WTC11 (cell line): Measurements from ENCODE around the gene PPARA. TPM values are rescaled to one million over a fixed set of nuclear protein-coding genes. Genes with fewer than 3 reads are reported as not detected.

Experiments used
- ATAC-seq: fragments of 200-7000 bp; cut with Tn5 transposase; 2 replicates; pipeline ENCODE4 v1.10.0; 2021; ENCODE audit warnings: mild to moderate bottlenecking, moderate library complexity
- CTCF ChIA-PET: fragments of 300-600 bp; sonication (Branson Sonifier 250); formaldehyde crosslinking; loops from one replicate; lab custom pipeline; 2021; ENCODE audit warnings: antibody characterized with exemption; lab: Charles Lee
- POLR2A ChIA-PET: fragments of 350-600 bp; sonication (Branson Sonifier 250); formaldehyde crosslinking; loops from one replicate; lab custom pipeline; 2021; ENCODE audit warnings: antibody characterized with exemption; lab: Charles Lee
- DNase-seq: peaks from one replicate; pipeline ENCODE4 v3.0.0; 2021; ENCODE audit warnings: low spot score
- H3K27ac Mint-ChIP-seq: 2 replicates; pipeline ENCODE4 v1.8.0; 2021; ENCODE audit warnings: mixed read lengths
- H3K27me3 Mint-ChIP-seq: 2 replicates; pipeline ENCODE4 v1.8.0; 2021; ENCODE audit warnings: low read depth, mild to moderate bottlenecking, moderate library complexity, mixed read lengths
- H3K36me3 Mint-ChIP-seq: 2 replicates; pipeline ENCODE4 v1.8.0; 2021; ENCODE audit warnings: mixed read lengths
- H3K4me1 Mint-ChIP-seq: 2 replicates; pipeline ENCODE4 v1.8.0; 2022; ENCODE audit warnings: mixed read lengths
- H3K4me3 Mint-ChIP-seq: 2 replicates; pipeline ENCODE4 v1.8.0; 2021; ENCODE audit warnings: mild to moderate bottlenecking, moderate library complexity, mixed read lengths
- H3K9me3 Mint-ChIP-seq: 2 replicates; pipeline ENCODE4 v1.8.0; 2021; ENCODE audit warnings: mixed read lengths
- GRHL2 ChIP-seq: fragments of 250-450 bp; sonication (Bioruptor Pico); IDR thresholded peaks from 2 replicates; pipeline ENCODE4 v1.8.0; 2022; ENCODE audit warnings: mild to moderate bottlenecking, moderate library complexity; ENCODE audit not compliant: insufficient replicate concordance, severe bottlenecking
- HMGA2 ChIP-seq: fragments of 250-450 bp; sonication (Bioruptor Pico); IDR thresholded peaks from 2 replicates; pipeline ENCODE4 v1.4.0; 2021; ENCODE audit warnings: mild to moderate bottlenecking, moderate library complexity
- IRF1 ChIP-seq: sonication (generic); formaldehyde crosslinking; IDR thresholded peaks from 2 replicates; pipeline ENCODE4 v1.8.0; 2023; ENCODE audit warnings: missing genetic modification reagents
- NFATC4 ChIP-seq: fragments of 250-450 bp; sonication (Bioruptor Pico); IDR thresholded peaks from 2 replicates; pipeline ENCODE4 v1.9.0; 2021; ENCODE audit warnings: mild to moderate bottlenecking
- NR3C1 ChIP-seq: sonication (generic); formaldehyde crosslinking; conservative IDR thresholded peaks from 2 replicates; pipeline ENCODE4 v1.8.1; 2023; ENCODE audit warnings: low read depth, mild to moderate bottlenecking, missing genetic modification reagents
- SP1 ChIP-seq: sonication (generic); formaldehyde crosslinking; conservative IDR thresholded peaks from 2 replicates; pipeline ENCODE4 v1.8.1; 2022; ENCODE audit warnings: missing genetic modification reagents
- TCF7 ChIP-seq: sonication (generic); formaldehyde crosslinking; IDR thresholded peaks from 2 replicates; pipeline ENCODE4 v1.8.0; 2022; ENCODE audit warnings: mild to moderate bottlenecking, low read depth, missing genetic modification reagents, moderate library complexity
- ZMAT4 ChIP-seq: fragments of 250-450 bp; sonication (Bioruptor Pico); IDR thresholded peaks from 2 replicates; pipeline ENCODE4 v1.9.0; 2021; ENCODE audit warnings: mild to moderate bottlenecking
- ZNF121 ChIP-seq: sonication (generic); formaldehyde crosslinking; IDR thresholded peaks from 2 replicates; pipeline ENCODE4 v1.8.0; 2023; ENCODE audit warnings: missing genetic modification reagents
- ZNF138 ChIP-seq: sonication (generic); formaldehyde crosslinking; conservative IDR thresholded peaks from 2 replicates; pipeline ENCODE4 v1.8.1; 2022; ENCODE audit warnings: mild to moderate bottlenecking, moderate library complexity, missing genetic modification reagents
- ZNF317 ChIP-seq: sonication (generic); formaldehyde crosslinking; IDR thresholded peaks from 2 replicates; pipeline ENCODE4 v1.8.1; 2023; ENCODE audit warnings: low read depth, mild to moderate bottlenecking, moderate library complexity, missing genetic modification reagents, borderline replicate concordance
- ZNF512 ChIP-seq: sonication (generic); formaldehyde crosslinking; IDR thresholded peaks from 2 replicates; pipeline ENCODE4 v1.8.1; 2022; ENCODE audit warnings: missing genetic modification reagents, borderline replicate concordance
- total RNA-seq: library from RNA; stranded (reverse); gene quantifications from 3 replicates; pipeline ENCODE4 v1.2.3, GENCODE V29; 2021
- TF ChIP-seq, protein P1 (sequence below): fragments of 250-450 bp; sonication (Bioruptor Pico); conservative IDR thresholded peaks from 2 replicates; pipeline ENCODE4 v1.9.0; 2021; ENCODE audit warnings: mild to moderate bottlenecking
- TF ChIP-seq, protein P2 (sequence below): fragments of 200-600 bp; IDR thresholded peaks from 2 replicates; pipeline ENCODE4 v1.8.0; 2022; ENCODE audit warnings: antibody characterized with exemption
- TF ChIP-seq, protein P3 (sequence below): sonication (generic); formaldehyde crosslinking; conservative IDR thresholded peaks from 2 replicates; pipeline ENCODE4 v1.8.1; 2022; ENCODE audit warnings: mild to moderate bottlenecking, missing genetic modification reagents

PPARA gene
- total RNA-seq, 1 experiment from 2014 or later: 9.3 TPM

- Mint-ChIP-seq H3K36me3 (no peaks in the 10 kb centered on the region), H3K27me3 (no peaks in the 10 kb centered on the region), H3K27ac (no peak overlapping the region), H3K4me1 (peaks cover 3% of the 10 kb centered on the region; the same call in 1 of the 2 replicates), H3K9me3 (no peaks in the 10 kb centered on the region)
- DNase-seq: no peak
- ATAC-seq: no peak
- TF ChIP-seq ZMAT4 (CRISPR knock-in tag): no peak
- TF ChIP-seq, protein P1, sequence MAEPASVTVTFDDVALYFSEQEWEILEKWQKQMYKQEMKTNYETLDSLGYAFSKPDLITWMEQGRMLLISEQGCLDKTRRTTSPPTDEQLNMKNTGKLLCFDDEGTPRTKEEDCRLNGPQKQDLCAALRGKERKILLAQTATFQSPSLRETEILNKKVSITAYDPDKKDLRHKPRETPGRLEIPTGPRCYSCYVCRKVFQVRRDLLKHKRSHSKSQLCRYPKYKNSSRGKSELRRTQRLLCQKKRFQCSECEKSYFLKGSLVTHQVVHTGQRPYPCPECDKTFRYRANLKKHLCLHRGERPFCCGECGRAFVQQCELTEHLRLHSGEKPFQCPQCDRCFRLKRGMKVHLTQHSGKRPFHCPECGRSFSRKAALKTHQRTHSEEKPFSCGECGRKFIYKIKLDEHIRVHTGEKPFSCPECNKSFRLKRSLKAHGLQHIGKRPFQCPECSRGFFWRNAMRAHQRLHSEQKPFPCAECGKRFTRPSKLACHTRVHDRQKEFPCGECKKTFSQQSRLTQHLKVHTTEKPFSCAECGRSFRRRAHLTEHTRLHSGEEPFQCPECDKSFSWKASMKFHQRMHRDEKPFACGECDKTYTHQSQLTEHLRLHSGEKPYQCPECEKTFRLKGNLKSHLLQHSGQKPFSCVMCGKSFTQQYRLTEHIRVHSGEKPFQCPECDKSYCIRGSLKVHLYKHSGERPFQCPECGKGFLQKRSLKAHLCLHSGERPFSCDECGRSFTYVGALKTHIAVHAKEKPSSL (CRISPR knock-in tag): no peak
- no peak for TF ChIP-seq SP1 (CRISPR knock-in tag)
- no peak for TF ChIP-seq NFATC4 (CRISPR knock-in tag)
- TF ChIP-seq ZNF512 (CRISPR knock-in tag): no peak
- TF ChIP-seq, all 79 proteins: peak for 0
- no peak overlapping the region for H3K4me3 Mint-ChIP-seq
- POLR2A ChIA-PET: no interaction called here
- CTCF ChIA-PET: interaction anchor here (0.5 to 9.2 kb wide), 8 partner anchors 49 to 863 kb away, joined by 3 to 179 read pairs (median 4); no protein-coding TSS in a partner anchor
These were observed 36.3 kb upstream of the PPARA start for GRCh38 chr22:46113910-46114517.

- H3K4me3 Mint-ChIP-seq: no peak overlapping the region
- POLR2A ChIA-PET: no interaction called here
These were observed 35.6 kb upstream of the PPARA start for GRCh38 chr22:46114518-46115387.

More at GRCh38 chr22:46114518-46115387, 35.6 kb upstream of the PPARA start:
- TF ChIP-seq, protein P2, sequence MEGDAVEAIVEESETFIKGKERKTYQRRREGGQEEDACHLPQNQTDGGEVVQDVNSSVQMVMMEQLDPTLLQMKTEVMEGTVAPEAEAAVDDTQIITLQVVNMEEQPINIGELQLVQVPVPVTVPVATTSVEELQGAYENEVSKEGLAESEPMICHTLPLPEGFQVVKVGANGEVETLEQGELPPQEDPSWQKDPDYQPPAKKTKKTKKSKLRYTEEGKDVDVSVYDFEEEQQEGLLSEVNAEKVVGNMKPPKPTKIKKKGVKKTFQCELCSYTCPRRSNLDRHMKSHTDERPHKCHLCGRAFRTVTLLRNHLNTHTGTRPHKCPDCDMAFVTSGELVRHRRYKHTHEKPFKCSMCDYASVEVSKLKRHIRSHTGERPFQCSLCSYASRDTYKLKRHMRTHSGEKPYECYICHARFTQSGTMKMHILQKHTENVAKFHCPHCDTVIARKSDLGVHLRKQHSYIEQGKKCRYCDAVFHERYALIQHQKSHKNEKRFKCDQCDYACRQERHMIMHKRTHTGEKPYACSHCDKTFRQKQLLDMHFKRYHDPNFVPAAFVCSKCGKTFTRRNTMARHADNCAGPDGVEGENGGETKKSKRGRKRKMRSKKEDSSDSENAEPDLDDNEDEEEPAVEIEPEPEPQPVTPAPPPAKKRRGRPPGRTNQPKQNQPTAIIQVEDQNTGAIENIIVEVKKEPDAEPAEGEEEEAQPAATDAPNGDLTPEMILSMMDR: no peak
- TF ChIP-seq, protein P3, sequence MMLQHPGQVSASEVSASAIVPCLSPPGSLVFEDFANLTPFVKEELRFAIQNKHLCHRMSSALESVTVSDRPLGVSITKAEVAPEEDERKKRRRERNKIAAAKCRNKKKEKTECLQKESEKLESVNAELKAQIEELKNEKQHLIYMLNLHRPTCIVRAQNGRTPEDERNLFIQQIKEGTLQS (CRISPR knock-in tag): no peak
- TF ChIP-seq ZNF317 (no peak), GRHL2 (CRISPR knock-in tag) (no peak), HMGA2 (no peak), IRF1 (CRISPR knock-in tag) (no peak), ZNF138 (CRISPR knock-in tag) (no peak), NR3C1 (no peak), ZNF121 (CRISPR knock-in tag) (no peak), TCF7 (CRISPR knock-in tag) (no peak)
- DNase-seq (no peak), ATAC-seq (no peak)
- Mint-ChIP-seq H3K4me1 (peaks cover 3% of the 10 kb centered on the region; the same call in 1 of the 2 replicates), H3K27me3 (no peaks in the 10 kb centered on the region), H3K36me3 (no peaks in the 10 kb centered on the region), H3K9me3 (no peaks in the 10 kb centered on the region), H3K27ac (no peak overlapping the region)
- CTCF ChIA-PET: interaction anchor here (0.5 to 9.2 kb wide), 8 partner anchors 50 to 863 kb away, joined by 3 to 179 read pairs (median 4); no protein-coding TSS in a partner anchor
